Erythroblast (primary cell): Measurements from ENCODE around the gene TGM6.

Experiments
- GATA1 ChIP-seq: IDR thresholded peaks from 2 replicates; pipeline ENCODE4 v1.6.1; 2011; ENCODE audit warnings: low read depth, mild to moderate bottlenecking, control low read depth, low read length, moderate library complexity
- POLR2A ChIP-seq: IDR thresholded peaks from 2 replicates; pipeline ENCODE4 v1.6.1; 2011; ENCODE audit warnings: mild to moderate bottlenecking, low read length

- TF ChIP-seq POLR2A (no peak), GATA1 (no peak)
Measured at GRCh38 chr20:2469991-2470422, 89.3 kb downstream of the TGM6 start.
